Measurements from ENCODE around the gene CLASP1.

Gene CLASP1

GRCh38 chr2:121473512-121473911, 175.8 kb downstream of the CLASP1 start:
- no peak for DNase-seq (ENCODE audit: low read depth)
- no peak for TF ChIP-seq CTCF (conservative IDR thresholded peaks at IDR 0.05; ENCODE audit: low read depth, low read length)

GRCh38 chr2:121472470-121472993, 176.7 kb downstream of the CLASP1 start:
- no peak overlapping the region for H3K4me3 ChIP-seq (ENCODE audit: low read depth, low read length)
- TF ChIP-seq CTCF (conservative IDR thresholded peaks at IDR 0.05; ENCODE audit: low read depth, low read length): no peak
- no peak for DNase-seq (ENCODE audit: low read depth)

More at GRCh38 chr2:121473512-121473911, 175.8 kb downstream of the CLASP1 start:
- H3K4me3 ChIP-seq (ENCODE audit: low read depth, low read length): no peak overlapping the region

GRCh38 chr2:121471532-121472469, 177.5 kb downstream of the CLASP1 start:
- no peak overlapping the region for H3K4me3 ChIP-seq (ENCODE audit: low read depth, low read length)
- no peak for TF ChIP-seq CTCF (conservative IDR thresholded peaks at IDR 0.05; ENCODE audit: low read depth, low read length)
- DNase-seq (ENCODE audit: low read depth): peak; percentile 88

GRCh38 chr2:121470917-121471316, 178.3 kb downstream of the CLASP1 start:
- DNase-seq (ENCODE audit: low read depth): no peak
- no peak for TF ChIP-seq CTCF (conservative IDR thresholded peaks at IDR 0.05; ENCODE audit: low read depth, low read length)
- no peak overlapping the region for H3K4me3 ChIP-seq (ENCODE audit: low read depth, low read length)

GRCh38 chr2:121469356-121469755, 179.9 kb downstream of the CLASP1 start:
- TF ChIP-seq CTCF (conservative IDR thresholded peaks at IDR 0.05; ENCODE audit: low read depth, low read length): no peak
- no peak overlapping the region for H3K4me3 ChIP-seq (ENCODE audit: low read depth, low read length)
- DNase-seq (ENCODE audit: low read depth): no peak

GRCh38 chr2:121468936-121469335, 180.3 kb downstream of the CLASP1 start:
- DNase-seq (ENCODE audit: low read depth): no peak
- no peak for TF ChIP-seq CTCF (conservative IDR thresholded peaks at IDR 0.05; ENCODE audit: low read depth, low read length)
- H3K4me3 ChIP-seq (ENCODE audit: low read depth, low read length): no peak overlapping the region

All from choroid plexus epithelial cell (primary cell).